Measurements from ENCODE around the gene GPR151. TPM values are rescaled to one million over a fixed set of nuclear protein-coding genes. Genes with fewer than 3 reads are reported as not detected.

GPR151 gene
- total RNA-seq, 1 donor: not detected

GRCh38 chr5:146510559-146511125 lies 5.3 kb downstream of the GPR151 start:
- DNase-seq (ENCODE audit: low read depth): peak; percentile 30
- TF ChIP-seq, protein P1, sequence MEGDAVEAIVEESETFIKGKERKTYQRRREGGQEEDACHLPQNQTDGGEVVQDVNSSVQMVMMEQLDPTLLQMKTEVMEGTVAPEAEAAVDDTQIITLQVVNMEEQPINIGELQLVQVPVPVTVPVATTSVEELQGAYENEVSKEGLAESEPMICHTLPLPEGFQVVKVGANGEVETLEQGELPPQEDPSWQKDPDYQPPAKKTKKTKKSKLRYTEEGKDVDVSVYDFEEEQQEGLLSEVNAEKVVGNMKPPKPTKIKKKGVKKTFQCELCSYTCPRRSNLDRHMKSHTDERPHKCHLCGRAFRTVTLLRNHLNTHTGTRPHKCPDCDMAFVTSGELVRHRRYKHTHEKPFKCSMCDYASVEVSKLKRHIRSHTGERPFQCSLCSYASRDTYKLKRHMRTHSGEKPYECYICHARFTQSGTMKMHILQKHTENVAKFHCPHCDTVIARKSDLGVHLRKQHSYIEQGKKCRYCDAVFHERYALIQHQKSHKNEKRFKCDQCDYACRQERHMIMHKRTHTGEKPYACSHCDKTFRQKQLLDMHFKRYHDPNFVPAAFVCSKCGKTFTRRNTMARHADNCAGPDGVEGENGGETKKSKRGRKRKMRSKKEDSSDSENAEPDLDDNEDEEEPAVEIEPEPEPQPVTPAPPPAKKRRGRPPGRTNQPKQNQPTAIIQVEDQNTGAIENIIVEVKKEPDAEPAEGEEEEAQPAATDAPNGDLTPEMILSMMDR (IDR thresholded peaks at IDR 0.05; ENCODE audit: insufficient read depth, low read length): no peak
- H3K4me3 ChIP-seq (ENCODE audit: low read depth, low read length): no peak overlapping the region

DNA sequence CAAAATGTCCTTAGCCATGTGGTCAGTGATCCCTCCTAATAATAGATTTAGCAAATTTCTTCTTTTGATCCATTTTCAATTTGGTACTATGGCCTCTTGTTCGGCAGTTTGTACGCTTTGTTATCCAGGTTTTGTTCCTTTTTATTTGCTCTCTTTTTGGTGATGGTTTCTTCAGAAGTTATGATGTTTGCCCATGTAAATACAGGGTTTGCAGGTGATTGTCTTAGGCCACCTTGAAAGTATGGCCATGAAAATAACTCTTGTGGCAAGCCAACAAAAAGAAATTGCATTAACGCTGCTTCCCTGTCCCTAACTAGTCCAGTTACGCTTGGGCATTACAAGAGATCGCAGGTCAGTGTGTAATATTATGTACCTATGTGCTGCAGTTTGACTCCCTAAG lies 8.6 kb downstream of the GPR151 start:
- H3K4me3 ChIP-seq (ENCODE audit: low read depth, low read length): no peak overlapping the region
- TF ChIP-seq, protein P1 (IDR thresholded peaks at IDR 0.05; ENCODE audit: insufficient read depth, low read length): no peak
- DNase-seq (ENCODE audit: low read depth): no peak

GRCh38 chr5:146499680-146500079 lies 16.3 kb downstream of the GPR151 start:
- no peak for DNase-seq (ENCODE audit: low read depth)
- no peak overlapping the region for H3K4me3 ChIP-seq (ENCODE audit: low read depth, low read length)
- TF ChIP-seq, protein P1 (IDR thresholded peaks at IDR 0.05; ENCODE audit: insufficient read depth, low read length): no peak

- H3K4me3 ChIP-seq (ENCODE audit: low read depth, low read length): no peak overlapping the region
- no peak for DNase-seq (ENCODE audit: low read depth)
- TF ChIP-seq, protein P1 (IDR thresholded peaks at IDR 0.05; ENCODE audit: insufficient read depth, low read length): no peak
Measured at GRCh38 chr5:146494656-146495055, 21.3 kb downstream of the GPR151 start.

GRCh38 chr5:146490089-146490843 lies 25.7 kb downstream of the GPR151 start:
- H3K4me3 ChIP-seq (ENCODE audit: low read depth, low read length): no peak overlapping the region
- DNase-seq (ENCODE audit: low read depth): no peak
- TF ChIP-seq, protein P1 (IDR thresholded peaks at IDR 0.05; ENCODE audit: insufficient read depth, low read length): no peak

GRCh38 chr5:146484714-146485391 lies 31.1 kb downstream of the GPR151 start:
- H3K4me3 ChIP-seq (ENCODE audit: low read depth, low read length): no peak overlapping the region
- TF ChIP-seq, protein P1 (IDR thresholded peaks at IDR 0.05; ENCODE audit: insufficient read depth, low read length): no peak
- no peak for DNase-seq (ENCODE audit: low read depth)
